ENCODE data around the gene IFIT3. TPM values are rescaled to one million over a fixed set of nuclear protein-coding genes. Genes with fewer than 3 reads are reported as not detected.
A peak's percentile ranks its signal among the peaks of the same experiment; 100 is the strongest.
"Not testable (repeated sequence)": the region's sequence is repeated elsewhere in the genome, so short reads cannot be mapped to it uniquely, and the experiment has no call there.

IFIT3 gene
- total RNA-seq, 1 experiment from 2014 or later: 7.2 TPM

DNA sequence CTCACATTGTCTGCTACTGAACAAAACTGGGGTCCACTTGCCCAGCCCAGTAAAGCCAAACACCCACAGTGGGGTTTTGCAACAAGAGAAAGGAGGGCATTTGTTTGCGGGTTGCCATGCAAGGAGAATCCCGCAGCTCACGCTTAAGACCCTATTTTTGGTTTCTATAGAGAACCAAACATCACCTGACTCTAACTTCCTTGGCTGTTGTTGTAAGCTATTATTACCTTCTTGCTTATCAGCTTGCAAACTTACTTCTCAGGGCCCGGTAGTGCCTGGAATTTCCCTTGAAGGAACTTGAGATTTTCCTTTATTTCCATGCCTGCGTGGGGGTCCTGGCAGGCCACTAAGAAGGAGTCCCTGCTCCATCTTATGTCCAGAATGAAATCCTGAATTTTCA is 20.7 kb downstream of the IFIT3 start:
- H3K9me2 ChIP-seq (ENCODE audit: insufficient read depth): no peaks in the 10 kb centered on the region
- H3F3A ChIP-seq (ENCODE audit: insufficient read depth, low read depth): peaks cover 47% of the 10 kb centered on the region
- ChIA-PET CTCF (no interaction called here), POLR2A (ENCODE audit: unreplicated experiment) (no interaction called here)
- no peaks in the 10 kb centered on the region for H3K27me3 ChIP-seq (ENCODE audit: insufficient read depth, low read depth)
- no peak for DNase-seq
- no peaks in the 10 kb centered on the region for H3K79me2 ChIP-seq (ENCODE audit: low read depth)
- peaks cover 52% of the 10 kb centered on the region for H3K4me1 ChIP-seq (replicated peaks; ENCODE audit: insufficient read depth)
- H3K27ac ChIP-seq: no peak overlapping the region
- no peak overlapping the region for H3K4me3 ChIP-seq
- no peak for TF ChIP-seq EZH2 (IDR thresholded peaks at IDR 0.05; ENCODE audit: low read depth)
- TF ChIP-seq, protein P1, sequence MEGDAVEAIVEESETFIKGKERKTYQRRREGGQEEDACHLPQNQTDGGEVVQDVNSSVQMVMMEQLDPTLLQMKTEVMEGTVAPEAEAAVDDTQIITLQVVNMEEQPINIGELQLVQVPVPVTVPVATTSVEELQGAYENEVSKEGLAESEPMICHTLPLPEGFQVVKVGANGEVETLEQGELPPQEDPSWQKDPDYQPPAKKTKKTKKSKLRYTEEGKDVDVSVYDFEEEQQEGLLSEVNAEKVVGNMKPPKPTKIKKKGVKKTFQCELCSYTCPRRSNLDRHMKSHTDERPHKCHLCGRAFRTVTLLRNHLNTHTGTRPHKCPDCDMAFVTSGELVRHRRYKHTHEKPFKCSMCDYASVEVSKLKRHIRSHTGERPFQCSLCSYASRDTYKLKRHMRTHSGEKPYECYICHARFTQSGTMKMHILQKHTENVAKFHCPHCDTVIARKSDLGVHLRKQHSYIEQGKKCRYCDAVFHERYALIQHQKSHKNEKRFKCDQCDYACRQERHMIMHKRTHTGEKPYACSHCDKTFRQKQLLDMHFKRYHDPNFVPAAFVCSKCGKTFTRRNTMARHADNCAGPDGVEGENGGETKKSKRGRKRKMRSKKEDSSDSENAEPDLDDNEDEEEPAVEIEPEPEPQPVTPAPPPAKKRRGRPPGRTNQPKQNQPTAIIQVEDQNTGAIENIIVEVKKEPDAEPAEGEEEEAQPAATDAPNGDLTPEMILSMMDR (conservative IDR thresholded peaks at IDR 0.05): no peak
- intact Hi-C loops (cut with micrococcal nuclease; ENCODE audit: unreplicated experiment): no loop called here
- BruUV-seq (replicated peaks): no TSS peak
- no peak overlapping the region for H3K4me2 ChIP-seq
- no peaks in the 10 kb centered on the region for H3K36me3 ChIP-seq (ENCODE audit: low read depth)
- no peaks in the 10 kb centered on the region for H3K9me3 ChIP-seq (ENCODE audit: insufficient read depth, low read depth)
- no peaks in the 10 kb centered on the region for H4K20me1 ChIP-seq (ENCODE audit: insufficient read depth)
- no peak overlapping the region for H2AFZ ChIP-seq

DNA sequence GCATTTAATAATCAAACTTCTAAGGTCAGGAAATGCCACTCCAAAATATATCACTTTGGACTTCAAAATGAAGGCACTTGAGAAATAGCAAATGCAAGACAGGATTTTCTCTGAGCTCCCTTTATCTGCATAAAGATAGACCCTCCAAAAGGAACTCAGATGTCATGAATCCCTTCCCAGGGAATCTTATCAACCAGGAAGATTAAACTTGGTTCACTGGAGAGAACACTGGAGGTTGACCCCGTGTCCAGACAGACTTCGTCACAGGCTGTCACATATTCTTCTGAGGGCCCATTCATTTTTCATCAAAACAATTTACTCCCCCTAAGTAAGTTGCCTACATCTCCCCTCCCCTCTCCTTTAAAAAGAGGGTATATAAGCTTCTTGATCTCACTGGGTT is 21.2 kb downstream of the IFIT3 start:
- H3K4me3 ChIP-seq: no peak overlapping the region
- no peaks in the 10 kb centered on the region for H3K27me3 ChIP-seq (ENCODE audit: insufficient read depth, low read depth)
- H3K4me2 ChIP-seq: no peak overlapping the region
- no peaks in the 10 kb centered on the region for H3K9me3 ChIP-seq (ENCODE audit: insufficient read depth, low read depth)
- H2AFZ ChIP-seq: no peak overlapping the region
- no peaks in the 10 kb centered on the region for H3K36me3 ChIP-seq (ENCODE audit: low read depth)
- H3K4me1 ChIP-seq (replicated peaks; ENCODE audit: insufficient read depth): peaks cover 53% of the 10 kb centered on the region
- BruUV-seq (replicated peaks): no TSS peak
- H3K79me2 ChIP-seq (ENCODE audit: low read depth): no peaks in the 10 kb centered on the region
- no peaks in the 10 kb centered on the region for H3K9me2 ChIP-seq (ENCODE audit: insufficient read depth)
- POLR2A ChIA-PET (ENCODE audit: unreplicated experiment): no interaction called here
- TF ChIP-seq EZH2 (IDR thresholded peaks at IDR 0.05; ENCODE audit: low read depth): no peak
- TF ChIP-seq, protein P1 (conservative IDR thresholded peaks at IDR 0.05): no peak
- no peak for DNase-seq
- intact Hi-C loops (cut with micrococcal nuclease; ENCODE audit: unreplicated experiment): no loop called here
- CTCF ChIA-PET: no interaction called here
- peaks cover 47% of the 10 kb centered on the region for H3F3A ChIP-seq (ENCODE audit: insufficient read depth, low read depth)
- H3K27ac ChIP-seq: no peak overlapping the region
- no peaks in the 10 kb centered on the region for H4K20me1 ChIP-seq (ENCODE audit: insufficient read depth)

DNA sequence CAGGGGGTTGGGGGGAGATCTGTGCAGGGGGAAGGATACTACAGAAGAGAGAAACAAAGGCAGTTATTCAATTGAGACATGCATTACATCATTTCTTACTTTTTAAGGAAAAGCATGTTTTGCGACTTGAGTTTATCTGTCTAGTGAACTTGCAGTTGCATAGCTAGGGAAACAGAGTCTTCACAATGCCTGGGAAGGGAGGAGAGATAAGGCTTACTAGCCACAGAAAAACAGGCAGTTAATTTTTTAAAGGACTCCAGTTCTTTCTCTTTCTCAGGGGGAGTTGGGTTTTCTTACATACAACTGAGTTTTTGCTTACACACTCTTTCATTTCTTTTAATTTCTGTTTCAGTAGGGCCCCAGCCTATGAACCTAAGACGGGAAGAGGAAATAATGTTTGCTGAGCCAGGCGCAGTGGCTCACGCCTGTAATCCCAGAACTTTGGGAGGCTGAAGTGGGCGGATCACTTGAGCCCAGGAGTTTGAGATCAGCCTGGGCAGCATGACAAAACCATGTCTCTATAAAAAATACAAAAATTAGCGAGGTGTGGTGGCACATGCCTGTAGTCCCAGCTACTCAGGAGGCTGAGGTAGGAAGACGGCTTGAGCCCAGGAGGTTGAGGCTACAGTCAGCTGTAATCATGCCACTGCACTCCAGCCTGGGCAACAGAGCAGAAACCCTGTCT is 23.0 kb downstream of the IFIT3 start:
- intact Hi-C loops (cut with micrococcal nuclease; ENCODE audit: unreplicated experiment); H3K36me3 ChIP-seq (ENCODE audit: low read depth); H3K79me2 ChIP-seq (ENCODE audit: low read depth); CTCF ChIA-PET; H4K20me1 ChIP-seq (ENCODE audit: insufficient read depth); H3K27me3 ChIP-seq (ENCODE audit: insufficient read depth, low read depth); H3K9me3 ChIP-seq (ENCODE audit: insufficient read depth, low read depth); BruUV-seq (replicated peaks); H3K9me2 ChIP-seq (ENCODE audit: insufficient read depth); POLR2A ChIA-PET (ENCODE audit: unreplicated experiment): not testable (repeated sequence)
- DNase-seq: peak; percentile 33 to 52
- peak overlapping the region; percentile 74 for H3K4me2 ChIP-seq
- H3K27ac ChIP-seq: peak overlapping the region; percentile 100
- H3F3A ChIP-seq (ENCODE audit: insufficient read depth, low read depth): peaks cover 44% of the 10 kb centered on the region
- H3K4me1 ChIP-seq (replicated peaks; ENCODE audit: insufficient read depth): peaks cover 50% of the 10 kb centered on the region
- H3K4me3 ChIP-seq: peak overlapping the region; percentile 32; the same call in 1 of the 2 replicates
- H2AFZ ChIP-seq: peak overlapping the region; percentile 50; the same call in 1 of the 2 replicates
